Sciatic nerve (tissue), 2 donors: ENCODE measurements around the gene PPP2R3C. TPM values are rescaled to one million over a fixed set of nuclear protein-coding genes. Genes with fewer than 3 reads are reported as not detected.
"Not testable (repeated sequence)": the region's sequence is repeated elsewhere in the genome, so short reads cannot be mapped to it uniquely, and the experiment has no call there.

Experiments used
- ATAC-seq: fragments of 200-7000 bp; cut with Tn5 transposase; one replicate; pipeline ENCODE4 v1.9.1; 2020; ENCODE audit warnings: mild to moderate bottlenecking, moderate library complexity
- DNase-seq: peaks from one replicate; pipeline ENCODE4 v3.0.0-alpha.2; 2020; ENCODE audit warnings: low spot score
- intact Hi-C: fragments of 100-400 bp; cut with DNase I; formaldehyde crosslinking; loops from one replicate; pipeline ENCODE4 v1.14.2; 2022
- total RNA-seq: library from RNA; stranded (reverse); fragmentation: NEBNext Ultra II Directional; extraction: Animal tissue kit (Norgen Biotek cat#: 25700); gene quantifications from one replicate; pipeline ENCODE4 v1.2.1, GENCODE V29; 2021
- donor health status: DM: no; HTN: no; CAD: no.
- donor health status: DM: no; HTN: no; CAD: no.

Gene PPP2R3C
- 33.8 TPM for total RNA-seq

- intact Hi-C loops = no loop called here
- ATAC-seq (peak; percentile 97), DNase-seq (peak; percentile 92)
These were observed at the start of gene PPP2R3C, which contains the start of gene PRORP for GRCh38 chr14:35121887-35122695. PPP2R3C (minus strand) TSS chr14:35121990; CDS start chr14:35121959, 31 bp downstream. PRORP (plus strand) TSS chr14:35122552; CDS start chr14:35123246, 694 bp downstream.

- intact Hi-C loops = no loop called here
- no peak for ATAC-seq
These were observed 45.7 kb upstream of the PPP2R3C start for GRCh38 chr14:35167496-35167895.

GRCh38 chr14:35164849-35165248 is 43.1 kb upstream of the PPP2R3C start:
- intact Hi-C loops = no loop called here
- ATAC-seq = no peak

More at GRCh38 chr14:35167496-35167895, 45.7 kb upstream of the PPP2R3C start:
- no peak for DNase-seq

GRCh38 chr14:35163384-35163783 is 41.6 kb upstream of the PPP2R3C start:
- intact Hi-C loops = no loop called here
- no peak for ATAC-seq
- DNase-seq = no peak

More at GRCh38 chr14:35164849-35165248, 43.1 kb upstream of the PPP2R3C start:
- DNase-seq = no peak

GRCh38 chr14:35161231-35161630 is 39.4 kb upstream of the PPP2R3C start:
- ATAC-seq = no peak
- no peak for DNase-seq
- intact Hi-C loops = no loop called here

GRCh38 chr14:35159742-35160409 is 38.1 kb upstream of the PPP2R3C start:
- intact Hi-C loops = no loop called here
- ATAC-seq (no peak), DNase-seq (no peak)

- intact Hi-C loops = no loop called here
- no peak for DNase-seq
- no peak for ATAC-seq
These were observed 37.3 kb upstream of the PPP2R3C start for GRCh38 chr14:35158951-35159653.

- intact Hi-C loops = no loop called here
- no peak for ATAC-seq
- no peak for DNase-seq
These were observed 36.7 kb upstream of the PPP2R3C start for GRCh38 chr14:35158491-35158890.

- no peak for DNase-seq
These were observed 34.2 kb upstream of the PPP2R3C start for GRCh38 chr14:35155962-35156361.

GRCh38 chr14:35154016-35154415 is 32.2 kb upstream of the PPP2R3C start:
- ATAC-seq (no peak), DNase-seq (no peak)
- intact Hi-C loops = no loop called here

More at GRCh38 chr14:35155962-35156361, 34.2 kb upstream of the PPP2R3C start:
- intact Hi-C loops = no loop called here
- no peak for ATAC-seq

- ATAC-seq, intact Hi-C loops, DNase-seq: not testable (repeated sequence)
These were observed 30.7 kb upstream of the PPP2R3C start for GRCh38 chr14:35152531-35152930.

- intact Hi-C loops = no loop called here
- ATAC-seq (no peak), DNase-seq (no peak)
These were observed 27.4 kb upstream of the PPP2R3C start for GRCh38 chr14:35149239-35149638.

- intact Hi-C loops = no loop called here
- DNase-seq (no peak), ATAC-seq (no peak)
These were observed 25.9 kb upstream of the PPP2R3C start for GRCh38 chr14:35147711-35148110.

GRCh38 chr14:35147186-35147585 is 25.4 kb upstream of the PPP2R3C start:
- ATAC-seq (no peak), DNase-seq (no peak)
- intact Hi-C loops = no loop called here

- intact Hi-C loops = no loop called here
- ATAC-seq = no peak
- DNase-seq = no peak
These were observed 24.9 kb upstream of the PPP2R3C start for GRCh38 chr14:35146711-35147149.

GRCh38 chr14:35144029-35144428 is 22.2 kb upstream of the PPP2R3C start:
- no peak for ATAC-seq
- intact Hi-C loops = loop anchor here (5.0 kb wide), 1 partner anchor 268 kb away; no protein-coding TSS in a partner anchor
- no peak for DNase-seq

- ATAC-seq (no peak), DNase-seq (no peak)
- intact Hi-C loops = loop anchor here (5.0 kb wide), 1 partner anchor 271 kb away; no protein-coding TSS in a partner anchor
These were observed 19.2 kb upstream of the PPP2R3C start for GRCh38 chr14:35140718-35141581.

GRCh38 chr14:35138585-35138984 is 16.8 kb upstream of the PPP2R3C start:
- ATAC-seq (no peak), DNase-seq (no peak)
- intact Hi-C loops = no loop called here
